ENCODE results near the gene FSTL4.

GRCh38 chr5:133445744-133446143 lies 166.6 kb downstream of the FSTL4 start:
- TF ChIP-seq CTCF (IDR thresholded peaks at IDR 0.05) (no peak), POLR2A (IDR thresholded peaks at IDR 0.05) (no peak)

Measured in Peyer's patch (tissue), 4 donors.